Karpas-422 (cell line): ENCODE measurements around the gene RNF217. TPM values are rescaled to one million over a fixed set of nuclear protein-coding genes. Genes with fewer than 3 reads are reported as not detected.

Experiments used
- DNase-seq: peaks from one replicate; pipeline ENCODE4 v3.0.0-alpha.2; 2015
- H2AFZ ChIP-seq: fragments of 200-600 bp; sonication (generic); 2 replicates; pipeline ENCODE4 v1.6.1; 2014; ENCODE audit warnings: antibody characterized with exemption, low read length, mixed read lengths
- H3K27ac ChIP-seq: fragments of 200-600 bp; sonication (generic); 2 replicates; pipeline ENCODE4 v1.5.1; 2014; ENCODE audit warnings: mild to moderate bottlenecking, low read length, moderate library complexity
- H3K27me3 ChIP-seq: fragments of 200-600 bp; sonication (generic); 2 replicates; pipeline ENCODE4 v1.6.1; 2014; ENCODE audit warnings: low read length, mixed read lengths
- H3K36me3 ChIP-seq: fragments of 200-600 bp; sonication (generic); 2 replicates; pipeline ENCODE4 v1.6.1; 2014; ENCODE audit warnings: low read length, mixed read lengths; ENCODE audit not compliant: insufficient read depth
- H3K4me1 ChIP-seq: fragments of 200-600 bp; sonication (generic); 2 replicates; pipeline ENCODE4 v1.6.1; 2014; ENCODE audit warnings: mild to moderate bottlenecking, low read length, mixed read lengths
- H3K4me2 ChIP-seq: fragments of 200-600 bp; sonication (generic); 2 replicates; pipeline ENCODE4 v1.6.1; 2014; ENCODE audit warnings: low read length, low read depth, mild to moderate bottlenecking; ENCODE audit not compliant: poor library complexity, severe bottlenecking
- H3K4me3 ChIP-seq: fragments of 200-600 bp; sonication (generic); 2 replicates; pipeline ENCODE4 v1.5.1; 2014; ENCODE audit warnings: mild to moderate bottlenecking, antibody characterized with exemption, low read length, mixed read lengths
- H3K79me2 ChIP-seq: fragments of 200-600 bp; sonication (generic); 2 replicates; pipeline ENCODE4 v1.6.1; 2014; ENCODE audit warnings: mild to moderate bottlenecking, low read length, mixed read lengths
- H3K9ac ChIP-seq: fragments of 200-600 bp; sonication (generic); 2 replicates; pipeline ENCODE4 v1.6.0; 2014; ENCODE audit warnings: low read length
- H3K9me2 ChIP-seq: fragments of 200-600 bp; sonication (generic), shearing (Covaris generic); replicated peaks from 2 replicates; pipeline ENCODE4 v1.6.0; 2014; ENCODE audit warnings: mild to moderate bottlenecking, low read length, moderate library complexity; ENCODE audit not compliant: insufficient read depth
- H3K9me3 ChIP-seq: fragments of 300-700, 200-600 bp; sonication (generic); 2 replicates; pipeline ENCODE4 v1.6.1; 2014; ENCODE audit warnings: low read length, mixed read lengths
- H4K20me1 ChIP-seq: fragments of 200-600 bp; sonication (generic); 2 replicates; pipeline ENCODE4 v1.6.1; 2014; ENCODE audit warnings: mild to moderate bottlenecking, antibody characterized with exemption, low read length, low read depth; ENCODE audit not compliant: insufficient read depth
- total RNA-seq: library from RNA; depleted of rRNA; stranded (reverse); fragments of >200 nt; shearing (Covaris generic); gene quantifications from 2 replicates; pipeline ENCODE4 v1.2.3, GENCODE V29; 2014; ENCODE audit warnings: low replicate concordance

Gene RNF217
- total RNA-seq, 1 experiment from 2014 or later = not detected

GRCh38 chr6:125008957-125009356 is 46.7 kb downstream of the RNF217 start:
- no peaks in the 10 kb centered on the region for H4K20me1 ChIP-seq
- no peaks in the 10 kb centered on the region for H3K9me2 ChIP-seq
- H2AFZ ChIP-seq = no peak overlapping the region
- no peaks in the 10 kb centered on the region for H3K36me3 ChIP-seq
- no peaks in the 10 kb centered on the region for H3K27me3 ChIP-seq
- H3K79me2 ChIP-seq = no peaks in the 10 kb centered on the region
- H3K4me1 ChIP-seq = no peaks in the 10 kb centered on the region
- no peak for DNase-seq
- H3K9me3 ChIP-seq = no peaks in the 10 kb centered on the region
- H3K9ac ChIP-seq = no peak overlapping the region
- H3K4me3 ChIP-seq = no peak overlapping the region
- no peak overlapping the region for H3K27ac ChIP-seq
- no peak overlapping the region for H3K4me2 ChIP-seq

GRCh38 chr6:125009578-125009977 is 47.3 kb downstream of the RNF217 start:
- Histone ChIP-seq H3K4me3 (no peak overlapping the region), H2AFZ (no peak overlapping the region), H3K79me2 (no peaks in the 10 kb centered on the region), H3K4me2 (no peak overlapping the region), H4K20me1 (no peaks in the 10 kb centered on the region), H3K9me2 (no peaks in the 10 kb centered on the region), H3K36me3 (no peaks in the 10 kb centered on the region), H3K4me1 (no peaks in the 10 kb centered on the region), H3K9ac (no peak overlapping the region), H3K27me3 (no peaks in the 10 kb centered on the region), H3K9me3 (no peaks in the 10 kb centered on the region), H3K27ac (no peak overlapping the region)
- no peak for DNase-seq

- H3K9ac ChIP-seq = no peak overlapping the region
- H3K79me2 ChIP-seq = no peaks in the 10 kb centered on the region
- no peaks in the 10 kb centered on the region for H4K20me1 ChIP-seq
- no peak overlapping the region for H3K4me2 ChIP-seq
- no peaks in the 10 kb centered on the region for H3K27me3 ChIP-seq
- no peaks in the 10 kb centered on the region for H3K36me3 ChIP-seq
- H3K9me2 ChIP-seq = no peaks in the 10 kb centered on the region
- no peak overlapping the region for H3K4me3 ChIP-seq
- H3K9me3 ChIP-seq = no peaks in the 10 kb centered on the region
- H3K4me1 ChIP-seq = no peaks in the 10 kb centered on the region
- no peak overlapping the region for H2AFZ ChIP-seq
- H3K27ac ChIP-seq = no peak overlapping the region
- no peak for DNase-seq
Observed at GRCh38 chr6:125013938-125014660, 51.9 kb downstream of the RNF217 start.

GRCh38 chr6:125014661-125014957 is 52.4 kb downstream of the RNF217 start:
- Histone ChIP-seq H4K20me1 (no peaks in the 10 kb centered on the region), H3K4me2 (no peak overlapping the region), H3K9ac (no peak overlapping the region), H3K27me3 (no peaks in the 10 kb centered on the region), H3K9me2 (no peaks in the 10 kb centered on the region), H3K79me2 (no peaks in the 10 kb centered on the region), H2AFZ (no peak overlapping the region), H3K36me3 (no peaks in the 10 kb centered on the region), H3K4me1 (no peaks in the 10 kb centered on the region), H3K27ac (no peak overlapping the region), H3K4me3 (no peak overlapping the region), H3K9me3 (no peaks in the 10 kb centered on the region)
- DNase-seq = no peak

GRCh38 chr6:125015152-125015551 is 52.9 kb downstream of the RNF217 start:
- DNase-seq = no peak
- H3K27ac ChIP-seq = no peak overlapping the region
- H4K20me1 ChIP-seq = no peaks in the 10 kb centered on the region
- no peaks in the 10 kb centered on the region for H3K9me3 ChIP-seq
- no peak overlapping the region for H3K4me2 ChIP-seq
- H3K27me3 ChIP-seq = no peaks in the 10 kb centered on the region
- no peaks in the 10 kb centered on the region for H3K4me1 ChIP-seq
- H2AFZ ChIP-seq = no peak overlapping the region
- no peaks in the 10 kb centered on the region for H3K79me2 ChIP-seq
- H3K9ac ChIP-seq = no peak overlapping the region
- H3K9me2 ChIP-seq = no peaks in the 10 kb centered on the region
- H3K4me3 ChIP-seq = no peak overlapping the region
- H3K36me3 ChIP-seq = no peaks in the 10 kb centered on the region

- Histone ChIP-seq H4K20me1 (no peaks in the 10 kb centered on the region), H3K4me3 (no peak overlapping the region), H3K36me3 (no peaks in the 10 kb centered on the region), H3K9me3 (no peaks in the 10 kb centered on the region), H3K27me3 (no peaks in the 10 kb centered on the region), H3K27ac (no peak overlapping the region), H3K9me2 (no peaks in the 10 kb centered on the region), H3K9ac (no peak overlapping the region), H3K4me1 (no peaks in the 10 kb centered on the region), H3K4me2 (no peak overlapping the region), H3K79me2 (no peaks in the 10 kb centered on the region), H2AFZ (no peak overlapping the region)
- DNase-seq = no peak
Observed at GRCh38 chr6:125018136-125018535, 55.9 kb downstream of the RNF217 start.

- H3K79me2 ChIP-seq = no peaks in the 10 kb centered on the region
- no peaks in the 10 kb centered on the region for H3K9me2 ChIP-seq
- H3K4me1 ChIP-seq = no peaks in the 10 kb centered on the region
- H3K4me2 ChIP-seq = no peak overlapping the region
- no peak overlapping the region for H3K27ac ChIP-seq
- no peaks in the 10 kb centered on the region for H3K9me3 ChIP-seq
- no peak overlapping the region for H3K4me3 ChIP-seq
- no peaks in the 10 kb centered on the region for H3K27me3 ChIP-seq
- H3K36me3 ChIP-seq = no peaks in the 10 kb centered on the region
- H2AFZ ChIP-seq = no peak overlapping the region
- no peak overlapping the region for H3K9ac ChIP-seq
- no peaks in the 10 kb centered on the region for H4K20me1 ChIP-seq
- no peak for DNase-seq
Observed at GRCh38 chr6:125019281-125019680, 57.0 kb downstream of the RNF217 start.

- Histone ChIP-seq H4K20me1 (no peaks in the 10 kb centered on the region), H3K27ac (no peak overlapping the region), H3K9ac (no peak overlapping the region), H3K4me3 (no peak overlapping the region), H3K4me1 (no peaks in the 10 kb centered on the region), H3K79me2 (no peaks in the 10 kb centered on the region), H3K36me3 (no peaks in the 10 kb centered on the region), H2AFZ (no peak overlapping the region), H3K27me3 (no peaks in the 10 kb centered on the region), H3K4me2 (no peak overlapping the region), H3K9me3 (no peaks in the 10 kb centered on the region), H3K9me2 (no peaks in the 10 kb centered on the region)
- no peak for DNase-seq
Observed at GRCh38 chr6:125019918-125020317, 57.7 kb downstream of the RNF217 start.

GRCh38 chr6:125020385-125020784 is 58.1 kb downstream of the RNF217 start:
- H4K20me1 ChIP-seq = no peaks in the 10 kb centered on the region
- H3K27me3 ChIP-seq = no peaks in the 10 kb centered on the region
- no peak overlapping the region for H2AFZ ChIP-seq
- H3K9me3 ChIP-seq = no peaks in the 10 kb centered on the region
- H3K4me2 ChIP-seq = no peak overlapping the region
- H3K27ac ChIP-seq = no peak overlapping the region
- no peaks in the 10 kb centered on the region for H3K9me2 ChIP-seq
- H3K9ac ChIP-seq = no peak overlapping the region
- H3K79me2 ChIP-seq = no peaks in the 10 kb centered on the region
- no peaks in the 10 kb centered on the region for H3K4me1 ChIP-seq
- H3K36me3 ChIP-seq = no peaks in the 10 kb centered on the region
- no peak for DNase-seq
- H3K4me3 ChIP-seq = no peak overlapping the region
